GM21737 (cell line): ENCODE data around the gene MAP4K1.

Source experiments
- ATAC-seq: cut with Tn5 transposase; IDR thresholded peaks from one replicate; pipeline ENCODE4 v1.9.1; 2021; ENCODE audit warnings: mild to moderate bottlenecking, moderate library complexity; ENCODE audit not compliant: unreplicated experiment

The MAP4K1 gene

DNA sequence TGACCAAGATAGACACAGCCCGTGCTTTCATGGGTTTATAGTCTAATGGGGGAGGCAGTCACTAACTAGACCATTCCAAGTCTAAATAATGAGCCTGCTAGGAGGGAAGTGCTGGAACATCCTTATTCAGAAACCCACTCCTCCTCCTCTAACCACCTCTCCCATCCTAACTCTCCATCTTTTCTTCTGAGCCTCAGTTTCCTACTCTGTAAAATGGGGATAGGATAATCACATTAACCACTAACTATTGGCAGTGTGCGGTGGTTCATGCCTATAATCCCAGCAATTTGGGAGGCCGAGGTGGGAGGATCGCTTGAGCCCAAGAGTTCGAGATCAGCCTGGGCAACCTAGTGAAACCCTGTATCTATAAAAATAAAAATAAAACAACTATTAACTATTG, 68.7 kb downstream of the MAP4K1 start:
- no peak for ATAC-seq

DNA sequence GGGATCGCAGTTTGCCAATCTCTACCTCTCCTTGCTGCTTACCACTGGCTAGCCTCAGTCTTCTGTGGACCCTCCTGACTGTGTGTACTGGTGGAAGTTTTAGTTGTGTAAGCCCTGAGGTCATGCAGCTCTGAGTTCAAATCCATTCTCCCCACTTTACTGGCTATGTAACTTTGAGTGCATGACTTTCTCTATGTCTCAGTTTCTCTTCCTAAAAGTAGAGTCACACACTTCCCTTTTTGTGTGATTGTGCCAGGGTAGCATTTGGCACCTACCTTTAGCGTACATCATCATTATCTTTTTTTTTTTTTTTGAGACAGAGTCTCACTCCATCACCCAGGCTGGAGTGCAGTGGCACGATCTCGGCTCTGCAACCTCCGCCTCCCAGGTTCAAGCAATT, 70.3 kb downstream of the MAP4K1 start:
- ATAC-seq = no peak

DNA sequence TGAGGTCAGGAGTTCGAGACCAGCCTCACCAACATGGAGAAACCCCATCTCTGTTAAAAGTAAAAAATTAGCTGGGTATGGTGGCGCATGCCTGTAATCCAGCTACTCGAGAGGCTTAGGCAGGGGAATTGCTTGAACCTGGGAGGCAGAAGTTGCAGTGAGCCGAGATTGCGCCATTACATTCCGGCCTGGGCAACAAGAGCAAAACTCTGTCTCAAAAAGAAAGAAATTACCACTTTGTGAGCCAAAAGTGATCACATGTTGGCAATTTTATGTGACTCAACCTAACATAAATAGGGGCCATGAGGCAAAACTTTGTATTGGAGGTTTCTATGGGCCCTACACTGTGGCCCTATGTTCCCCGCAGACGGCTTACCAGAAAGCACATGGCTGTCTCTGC, 72.2 kb downstream of the MAP4K1 start:
- ATAC-seq = no peak

DNA sequence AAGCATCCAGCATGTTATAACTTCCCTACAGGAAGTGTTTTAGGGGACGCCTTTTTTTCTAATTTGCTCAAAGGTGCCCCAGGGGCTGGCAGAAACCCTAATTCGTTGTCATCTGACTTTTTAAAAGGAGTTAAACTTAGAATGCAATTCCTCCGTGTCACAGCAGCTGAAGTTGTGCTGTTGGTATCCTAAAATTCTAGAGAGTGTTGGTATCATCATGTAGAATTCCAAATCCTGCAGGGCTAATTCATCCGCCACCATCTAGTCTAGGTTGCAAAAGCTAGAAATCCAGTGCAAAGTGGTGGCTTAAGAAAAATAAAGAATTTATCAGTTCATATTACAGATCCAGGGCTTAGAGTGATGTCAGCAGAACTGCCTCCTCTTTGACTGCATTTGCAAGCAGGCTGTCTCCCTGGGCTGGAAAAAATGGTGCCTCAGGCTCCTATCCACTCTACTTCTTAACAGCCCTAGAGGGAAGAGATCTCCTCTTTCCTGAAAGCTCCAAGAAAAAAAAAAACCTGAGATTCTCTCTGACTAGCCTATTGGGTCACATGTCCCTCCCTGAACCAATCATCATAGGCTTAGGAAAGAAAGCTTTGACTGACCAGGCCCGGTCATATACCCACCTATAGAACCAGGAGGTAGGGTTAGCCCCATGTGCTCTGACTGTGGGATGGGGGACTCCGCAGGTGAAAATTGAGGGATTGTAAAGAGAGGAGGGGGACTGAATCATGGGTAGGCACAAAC, 73.0 kb downstream of the MAP4K1 start:
- ATAC-seq = no peak

DNA sequence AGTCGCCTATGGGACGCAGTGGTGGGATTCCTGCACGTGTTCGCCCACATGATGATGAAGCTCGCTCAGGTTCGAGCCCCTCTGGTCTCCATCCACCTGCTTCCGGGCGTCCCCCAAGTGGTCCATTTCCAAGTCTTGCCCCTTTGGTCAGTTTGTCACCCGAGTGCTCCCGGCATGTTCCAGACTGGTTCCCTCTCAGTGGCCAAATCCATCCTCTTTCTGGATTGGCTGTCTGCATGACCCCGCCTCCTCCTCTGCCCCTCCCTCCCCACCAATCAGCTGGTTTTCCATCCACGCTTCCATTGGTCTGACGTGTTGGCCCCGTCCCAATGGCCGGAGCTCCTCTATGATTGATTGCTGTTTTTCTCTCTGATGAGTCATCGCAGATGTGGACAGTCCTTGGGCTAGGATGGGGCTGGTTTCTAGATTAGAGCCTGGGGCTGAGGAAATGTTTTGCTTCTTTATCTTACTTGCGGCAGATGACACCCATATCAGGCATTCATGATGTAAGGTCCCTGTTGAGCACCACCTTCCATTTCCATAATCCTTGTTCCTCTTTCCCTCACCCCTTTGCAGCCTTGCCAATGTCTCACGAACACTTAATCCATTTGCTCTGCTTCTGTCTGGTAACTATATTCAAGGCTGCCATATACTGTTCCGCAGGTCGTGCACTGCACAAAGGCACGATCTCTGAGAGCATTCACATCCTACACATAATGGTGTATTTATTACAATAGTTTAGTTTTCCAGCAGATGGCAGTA, 73.8 kb downstream of the MAP4K1 start:
- no peak for ATAC-seq

DNA sequence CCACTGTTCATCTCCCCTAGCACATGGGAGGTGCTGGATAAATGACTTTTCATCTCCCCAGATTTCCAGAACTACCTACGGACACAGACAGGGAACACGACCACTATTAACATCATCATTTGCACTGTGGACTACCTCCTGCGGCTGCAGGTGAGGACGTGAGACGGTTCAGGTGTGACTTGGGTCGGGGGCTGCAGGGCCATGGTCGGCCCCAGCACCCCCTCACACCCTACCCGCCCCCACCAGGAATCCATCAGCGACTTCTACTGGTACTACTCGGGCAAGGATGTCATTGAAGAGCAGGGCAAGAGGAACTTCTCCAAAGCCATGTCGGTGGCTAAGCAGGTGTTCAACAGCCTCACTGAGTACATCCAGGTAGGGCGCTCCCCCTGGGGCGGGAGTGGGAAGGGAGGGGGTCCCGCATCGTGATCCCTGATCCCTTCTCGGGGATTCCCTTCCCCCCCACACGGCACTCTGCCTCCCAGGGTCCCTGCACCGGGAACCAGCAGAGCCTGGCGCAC, 74.4 kb downstream of the MAP4K1 start:
- ATAC-seq = no peak

DNA sequence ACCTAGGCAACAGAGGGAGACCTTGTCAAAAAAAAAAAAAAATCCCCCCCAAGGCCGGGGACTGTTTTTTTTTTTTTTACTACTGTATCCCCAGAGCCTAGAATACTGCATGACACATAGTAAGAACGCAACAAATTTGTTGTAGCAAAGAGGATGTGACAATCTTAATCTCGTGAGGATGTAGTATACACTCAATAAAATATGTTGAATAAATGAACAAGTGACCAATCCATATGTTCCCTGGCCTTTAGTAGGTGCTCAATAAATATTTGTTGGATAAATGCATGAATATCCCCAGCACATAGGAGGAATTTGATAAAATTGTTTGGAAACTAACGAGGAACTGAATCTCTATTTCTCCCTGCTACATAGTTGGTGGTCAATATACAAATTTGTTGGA, 75.7 kb downstream of the MAP4K1 start:
- ATAC-seq = no peak

DNA sequence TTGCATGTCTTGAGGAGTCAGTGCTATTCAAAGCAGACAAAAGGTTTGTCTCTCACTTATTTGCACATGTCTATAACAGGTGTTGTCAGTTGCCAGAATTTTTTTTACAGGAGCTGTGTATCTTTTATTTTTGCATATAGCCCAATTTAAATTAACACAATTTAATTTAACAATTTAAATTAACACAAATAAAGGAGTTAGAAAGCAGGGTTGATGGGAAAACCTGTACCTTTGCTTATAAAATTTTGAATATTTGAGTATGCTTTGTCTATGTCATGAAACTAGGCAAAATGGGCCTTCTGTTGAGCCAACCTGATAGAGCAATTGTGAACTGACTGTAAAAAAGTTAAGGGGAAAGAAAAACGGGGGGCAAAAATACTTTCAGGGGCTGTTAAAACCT, 78.0 kb downstream of the MAP4K1 start:
- ATAC-seq = no peak

DNA sequence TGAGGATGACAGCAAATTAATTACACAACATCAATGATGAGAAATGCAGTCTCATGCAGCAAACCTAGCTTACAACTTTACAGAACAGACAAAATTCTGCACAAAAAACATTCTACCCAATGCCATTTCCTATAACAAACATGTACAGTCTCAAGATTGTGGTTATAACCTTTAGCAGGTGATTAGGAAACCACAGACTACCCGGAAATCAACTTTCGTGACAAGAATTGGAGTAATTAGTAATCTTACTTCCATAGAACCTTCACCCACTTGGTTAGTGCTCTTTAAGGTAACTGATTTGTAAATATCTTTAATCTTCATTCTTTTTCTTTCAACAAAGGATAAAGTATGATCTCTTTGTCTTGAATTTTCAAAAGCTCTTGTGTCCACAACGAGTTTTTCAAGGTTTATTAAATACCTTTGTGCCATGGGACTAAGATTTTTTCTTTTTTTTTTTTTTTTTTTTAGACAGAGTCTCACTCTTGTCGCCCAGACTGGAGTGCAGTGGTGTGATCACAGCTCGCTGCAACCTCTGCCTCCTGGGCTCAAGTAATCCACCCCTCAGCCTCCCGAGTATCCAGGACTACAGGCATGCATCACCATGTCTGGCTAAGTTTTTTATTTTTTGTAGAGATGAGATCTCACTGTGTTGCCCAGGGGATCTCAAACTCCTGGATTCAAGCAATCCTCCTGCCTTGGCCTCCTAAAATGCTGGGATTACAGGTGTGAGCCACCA, 78.8 kb downstream of the MAP4K1 start:
- ATAC-seq = no peak

DNA sequence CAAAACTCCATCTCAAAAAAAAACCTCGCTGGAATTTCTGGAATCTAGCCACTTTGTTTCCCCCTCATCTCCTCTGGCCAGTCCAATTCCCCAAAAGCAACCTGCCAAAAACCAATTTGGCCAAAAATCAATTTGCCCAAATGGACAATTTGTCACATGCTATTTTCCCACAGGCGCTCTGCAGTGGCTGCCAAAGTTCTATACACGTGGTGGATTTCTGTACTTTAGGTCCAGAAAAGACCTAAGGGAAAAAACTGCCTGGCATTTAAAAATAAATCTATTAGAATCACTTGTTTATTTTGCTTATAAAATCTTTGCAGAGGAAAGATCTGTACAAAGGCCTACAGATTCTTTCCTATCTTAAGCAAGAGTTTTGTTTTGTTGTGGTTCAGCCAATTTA, 79.4 kb downstream of the MAP4K1 start:
- no peak for ATAC-seq
